HG02938 (cell line): ENCODE measurements around the gene ARL6IP6.

ENCODE experiments used
- ATAC-seq: cut with Tn5 transposase; IDR thresholded peaks from one replicate; pipeline ENCODE4 v1.9.1; 2021; ENCODE audit warnings: mild to moderate bottlenecking, moderate library complexity; ENCODE audit not compliant: unreplicated experiment

Gene ARL6IP6

DNA sequence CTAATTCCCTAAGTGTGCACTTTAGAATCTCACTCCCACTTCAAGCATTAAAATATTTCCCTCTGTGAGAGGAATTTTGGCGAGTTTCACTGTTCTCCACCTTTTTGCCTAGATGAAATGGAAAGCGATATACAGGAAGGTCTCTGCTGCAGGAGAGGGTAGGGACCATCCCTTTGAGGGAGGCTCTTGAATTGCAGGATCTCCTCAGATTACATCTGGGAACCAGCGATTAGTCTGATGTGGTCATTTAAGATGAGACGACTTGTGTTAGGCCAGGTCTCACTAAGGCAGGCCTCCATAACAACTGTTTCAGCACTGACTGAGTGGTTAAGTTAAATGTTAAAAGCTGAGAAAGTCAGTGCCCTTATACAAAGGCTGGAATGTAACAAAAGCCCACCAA is 74.6 kb downstream of the ARL6IP6 start:
- ATAC-seq = no peak

DNA sequence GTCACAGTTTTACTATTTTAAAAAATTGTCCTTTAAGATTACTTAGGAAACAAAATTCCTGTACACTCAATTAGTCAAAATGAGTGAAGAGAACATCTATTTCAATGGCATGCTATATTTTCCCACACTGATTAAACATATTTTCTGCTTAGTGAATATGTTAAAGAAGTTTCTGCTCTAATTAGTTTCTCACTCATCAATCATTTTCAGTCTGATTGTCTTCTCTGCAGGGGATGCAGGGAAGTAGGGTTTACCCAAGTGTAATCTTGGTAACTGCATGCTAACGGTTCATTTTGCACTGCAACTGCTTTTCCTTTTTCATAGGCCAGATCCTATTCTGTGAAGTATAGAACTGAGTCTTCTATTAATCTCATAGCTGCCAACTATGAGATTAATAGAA is 78.5 kb downstream of the ARL6IP6 start:
- ATAC-seq = no peak

DNA sequence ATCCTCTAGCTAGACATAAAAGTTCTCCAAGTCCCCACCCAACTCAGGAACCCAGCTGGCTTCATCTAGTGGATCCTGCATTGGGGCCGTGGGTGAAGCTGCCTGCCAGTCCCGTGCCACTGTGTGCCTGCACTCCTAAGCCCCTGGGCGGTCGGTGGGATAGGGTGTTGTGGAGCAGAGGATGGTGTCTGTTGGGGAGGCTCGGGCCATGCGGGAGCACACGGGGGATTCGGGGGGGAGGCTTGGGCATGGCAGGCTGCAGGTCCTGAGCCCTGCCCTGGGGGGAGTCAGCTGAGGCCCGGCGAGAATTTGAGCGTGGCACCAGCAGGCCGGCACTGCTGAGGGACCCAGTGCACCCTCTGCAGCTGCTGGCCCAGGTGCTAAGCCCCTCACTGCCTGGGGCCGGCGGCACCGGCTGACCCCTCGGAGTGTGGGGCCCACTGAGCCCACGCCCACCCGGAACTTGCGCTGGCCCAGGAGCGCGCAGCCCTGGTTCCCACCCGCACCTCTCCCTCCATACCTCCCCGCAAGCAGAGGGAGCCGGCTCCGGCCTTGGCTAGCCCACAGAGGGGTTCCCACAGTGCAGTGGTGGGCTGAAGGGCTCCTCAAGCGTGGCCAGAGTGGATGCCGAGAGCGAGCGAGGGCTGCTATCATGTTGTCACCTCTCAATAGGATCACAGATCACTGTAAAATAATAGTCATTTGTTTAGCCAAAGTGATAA is 86.4 kb downstream of the ARL6IP6 start:
- ATAC-seq = no peak

DNA sequence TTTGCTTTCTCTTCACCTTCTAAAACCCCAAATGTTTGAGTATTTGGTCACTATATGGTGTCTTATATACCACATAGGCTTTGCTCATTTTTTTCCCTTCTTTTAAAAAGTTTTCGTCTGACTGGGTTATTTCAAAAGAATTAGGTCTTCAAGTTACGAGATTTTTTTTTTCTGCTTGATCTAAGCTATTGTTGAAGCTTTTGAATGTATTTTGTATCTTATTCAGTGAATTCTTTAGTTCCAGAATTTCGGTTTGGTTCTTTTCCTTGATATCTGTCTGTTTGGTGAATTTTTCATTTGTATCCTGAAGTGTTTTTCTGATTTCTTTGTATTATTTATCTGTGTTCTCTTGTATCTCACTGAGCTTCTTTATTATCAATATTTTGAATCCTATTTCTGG is 93.5 kb downstream of the ARL6IP6 start:
- no peak for ATAC-seq
